ENCODE data around the gene KIF1A. TPM values are rescaled to one million over a fixed set of nuclear protein-coding genes. Genes with fewer than 3 reads are reported as not detected.

KIF1A gene
- total RNA-seq, 1 donor from 2014 or later = 48.9 TPM

GRCh38 chr2:240864475-240864874 lies 44.5 kb upstream of the KIF1A start:
- peaks cover 22% of the 10 kb centered on the region for H3K27me3 Mint-ChIP-seq (ENCODE audit: low read depth)
- no peak for TF ChIP-seq CTCF (IDR thresholded peaks at IDR 0.05; ENCODE audit: unreplicated experiment)
- no peak for DNase-seq (ENCODE audit: low spot score in 2 of 2, unreplicated experiment in 2 of 2)
- H3K4me1 Mint-ChIP-seq = peaks cover 2% of the 10 kb centered on the region
- H3K4me3 Mint-ChIP-seq = no peak overlapping the region
- H3K36me3 Mint-ChIP-seq = no peaks in the 10 kb centered on the region
- H3K27ac Mint-ChIP-seq = no peak overlapping the region
- H3K9me3 Mint-ChIP-seq = no peaks in the 10 kb centered on the region

GRCh38 chr2:240861547-240861946 lies 41.5 kb upstream of the KIF1A start:
- Mint-ChIP-seq H3K4me1 (peaks cover 2% of the 10 kb centered on the region), H3K36me3 (no peaks in the 10 kb centered on the region), H3K9me3 (no peaks in the 10 kb centered on the region), H3K27me3 (ENCODE audit: low read depth) (peaks cover 23% of the 10 kb centered on the region), H3K4me3 (no peak overlapping the region), H3K27ac (no peak overlapping the region)
- TF ChIP-seq CTCF (IDR thresholded peaks at IDR 0.05; ENCODE audit: unreplicated experiment) = no peak
- DNase-seq (ENCODE audit: low spot score in 2 of 2, unreplicated experiment in 2 of 2) = no peak

GRCh38 chr2:240858871-240859270 lies 38.9 kb upstream of the KIF1A start:
- Mint-ChIP-seq H3K36me3 (no peaks in the 10 kb centered on the region), H3K27ac (no peak overlapping the region), H3K27me3 (ENCODE audit: low read depth) (peaks cover 11% of the 10 kb centered on the region), H3K9me3 (peaks cover 9% of the 10 kb centered on the region), H3K4me3 (no peak overlapping the region), H3K4me1 (peaks cover 2% of the 10 kb centered on the region)
- no peak for TF ChIP-seq CTCF (IDR thresholded peaks at IDR 0.05; ENCODE audit: unreplicated experiment)
- DNase-seq (ENCODE audit: low spot score in 2 of 2, unreplicated experiment in 2 of 2) = no peak

GRCh38 chr2:240858321-240858720 lies 38.3 kb upstream of the KIF1A start:
- no peaks in the 10 kb centered on the region for H3K36me3 Mint-ChIP-seq
- peaks cover 5% of the 10 kb centered on the region for H3K27me3 Mint-ChIP-seq (ENCODE audit: low read depth)
- TF ChIP-seq CTCF (IDR thresholded peaks at IDR 0.05; ENCODE audit: unreplicated experiment) = no peak
- H3K9me3 Mint-ChIP-seq = peaks cover 9% of the 10 kb centered on the region
- H3K27ac Mint-ChIP-seq = no peak overlapping the region
- H3K4me3 Mint-ChIP-seq = no peak overlapping the region
- peaks cover 2% of the 10 kb centered on the region for H3K4me1 Mint-ChIP-seq
- DNase-seq (ENCODE audit: low spot score in 2 of 2, unreplicated experiment in 2 of 2) = no peak

- Mint-ChIP-seq H3K9me3 (peaks cover 9% of the 10 kb centered on the region), H3K27ac (no peak overlapping the region), H3K4me3 (no peak overlapping the region), H3K27me3 (ENCODE audit: low read depth) (peaks cover 3% of the 10 kb centered on the region), H3K36me3 (no peaks in the 10 kb centered on the region), H3K4me1 (peaks cover 2% of the 10 kb centered on the region)
- no peak for TF ChIP-seq CTCF (IDR thresholded peaks at IDR 0.05; ENCODE audit: unreplicated experiment)
- no peak for DNase-seq (ENCODE audit: low spot score in 2 of 2, unreplicated experiment in 2 of 2)
Observed at GRCh38 chr2:240857039-240858008, 37.3 kb upstream of the KIF1A start.

All from mesothelial cell of epicardium (in vitro differentiated cells).